Panc1 (cell line): ENCODE measurements around the gene SNORC.

Source experiments
- CTCF ChIP-seq: fragments of 450-650 bp; IDR thresholded peaks from 2 replicates; pipeline ENCODE4 v1.5.1; 2017; ENCODE audit warnings: mild to moderate bottlenecking
- REST ChIP-seq, 2 experiments: IDR thresholded peaks; 2 replicates each; pipeline ENCODE4 v1.6.1; 2011 to 2012; ENCODE audit warnings: low read depth in 2 of 2, control low read depth in 1 of 2, low read length in 1 of 2, mild to moderate bottlenecking in 1 of 2, moderate library complexity in 1 of 2; ENCODE audit not compliant: insufficient read depth in 1 of 2
- TCF7L2 ChIP-seq: IDR thresholded peaks from 2 replicates; pipeline ENCODE4 v1.6.1; 2011; ENCODE audit warnings: mild to moderate bottlenecking, low read depth, low read length, inconsistent platforms

GRCh38 chr2:232871418-232871834 lies 1.4 kb downstream of the SNORC start:
- no peak for TF ChIP-seq CTCF
- no peak for TF ChIP-seq TCF7L2
- no peak for TF ChIP-seq REST (IDR thresholded peaks at IDR 0.05; ENCODE audit: insufficient read depth in 1 of 2, low read depth in 2 of 2, low read length in 1 of 2)
